A673 (cell line): Measurements from ENCODE around the gene CCBE1. TPM values are rescaled to one million over a fixed set of nuclear protein-coding genes. Genes with fewer than 3 reads are reported as not detected.

Source experiments
- BruUV-seq: library from RNA; stranded (reverse); fragments of 400-500 nt; replicated peaks from 2 replicates; lab custom pipeline; 2021; lab: Mats Ljungman, UMichigan
- CTCF ChIA-PET: fragments of 300-600 bp; sonication (Branson Sonifier 250); formaldehyde crosslinking; loops from one replicate; lab custom pipeline; 2022; ENCODE audit warnings: antibody characterized with exemption; lab: Charles Lee
- POLR2A ChIA-PET: fragments of 300-600 bp; sonication (Branson Sonifier 250); formaldehyde crosslinking; loops from one replicate; lab custom pipeline; 2022; ENCODE audit warnings: antibody characterized with exemption; ENCODE audit not compliant: low non-redundant PET; lab: Charles Lee
- DNase-seq: peaks from one replicate; pipeline ENCODE4 v3.0.0-alpha.2; 2015; ENCODE audit warnings: low spot score
- H3K27ac ChIP-seq: fragments of 200-600 bp; sonication (generic); 2 replicates; pipeline ENCODE4 v1.5.1; 2016; ENCODE audit warnings: mixed run types, low read depth, mild to moderate bottlenecking, mixed read lengths, antibody characterized with exemption, low read length; ENCODE audit not compliant: poor library complexity, severe bottlenecking
- H3K27me3 ChIP-seq: fragments of 200-600 bp; sonication (generic); replicated peaks from 2 replicates; pipeline ENCODE4 v1.6.1; 2017; ENCODE audit warnings: mixed run types, low read depth, mild to moderate bottlenecking, mixed read lengths, antibody characterized with exemption, low read length; ENCODE audit not compliant: insufficient read depth, poor library complexity
- H3K36me3 ChIP-seq: fragments of 200-600 bp; sonication (generic); 2 replicates; pipeline ENCODE4 v1.6.1; 2016; ENCODE audit warnings: mixed run types, mild to moderate bottlenecking, mixed read lengths, antibody characterized with exemption, low read length; ENCODE audit not compliant: insufficient read depth, poor library complexity, severe bottlenecking
- H3K4me1 ChIP-seq: fragments of 200-600 bp; sonication (generic); 2 replicates; pipeline ENCODE4 v1.6.1; 2017; ENCODE audit warnings: mixed run types, mild to moderate bottlenecking, mixed read lengths, antibody characterized with exemption, low read length; ENCODE audit not compliant: insufficient read depth, poor library complexity, severe bottlenecking
- H3K4me3 ChIP-seq: fragments of 200-600 bp; sonication (generic); 2 replicates; pipeline ENCODE4 v1.5.1; 2016; ENCODE audit warnings: low read depth, mixed run types, mild to moderate bottlenecking, mixed read lengths, low read length; ENCODE audit not compliant: poor library complexity, severe bottlenecking
- H3K9me3 ChIP-seq: fragments of 200-600 bp; sonication (generic); 2 replicates; pipeline ENCODE4 v1.6.1; 2016; ENCODE audit warnings: mixed run types, low read depth, mild to moderate bottlenecking, mixed read lengths, antibody characterized with exemption, low read length; ENCODE audit not compliant: poor library complexity, severe bottlenecking
- EZH2 ChIP-seq: fragments of 200-600 bp; sonication (generic); IDR thresholded peaks from 2 replicates; pipeline ENCODE4 v1.6.1; 2017; ENCODE audit warnings: borderline replicate concordance, low read depth, mild to moderate bottlenecking, mixed read lengths, antibody characterized with exemption, low read length; ENCODE audit not compliant: poor library complexity, severe bottlenecking
- intact Hi-C: fragments of 100-400 bp; cut with micrococcal nuclease; formaldehyde crosslinking; loops from one replicate; pipeline ENCODE4 v1.10.0; 2022; ENCODE audit not compliant: unreplicated experiment
- total RNA-seq: library from RNA; stranded (reverse); gene quantifications from 2 replicates; pipeline ENCODE4 v1.2.3, GENCODE V29; 2021
- TF ChIP-seq, protein P1 (sequence below): fragments of 300-800, 200-600 bp; sonication (generic); conservative IDR thresholded peaks from 2 replicates; pipeline ENCODE4 v1.5.1; 2017; ENCODE audit warnings: low read depth, mild to moderate bottlenecking, antibody characterized with exemption, low read length, moderate library complexity, mixed read lengths

CCBE1 gene
- total RNA-seq, 1 experiment from 2014 or later: not detected

DNA sequence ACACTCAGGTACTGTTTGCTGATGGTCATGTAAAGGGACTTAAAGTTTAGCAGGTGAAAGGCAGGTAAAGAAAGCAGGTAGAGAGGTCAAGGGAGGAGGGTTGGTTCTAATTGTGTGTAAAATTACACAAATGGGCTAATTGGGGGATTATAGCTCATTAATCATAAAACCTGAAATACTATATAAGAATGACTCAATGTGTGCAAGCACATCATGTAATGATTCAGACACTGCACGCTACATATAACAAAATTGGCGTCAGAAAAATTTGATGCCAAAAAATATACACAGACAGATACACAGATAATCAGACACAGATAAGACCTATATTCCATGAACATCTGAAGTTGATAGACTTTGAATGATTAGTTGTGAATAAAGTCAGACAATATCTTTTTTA lies 217.4 kb downstream of the CCBE1 start:
- DNase-seq: no peak
- H3K9me3 ChIP-seq: no peaks in the 10 kb centered on the region
- H3K4me3 ChIP-seq: no peak overlapping the region
- H3K27me3 ChIP-seq: no peaks in the 10 kb centered on the region
- TF ChIP-seq EZH2: no peak
- TF ChIP-seq, protein P1, sequence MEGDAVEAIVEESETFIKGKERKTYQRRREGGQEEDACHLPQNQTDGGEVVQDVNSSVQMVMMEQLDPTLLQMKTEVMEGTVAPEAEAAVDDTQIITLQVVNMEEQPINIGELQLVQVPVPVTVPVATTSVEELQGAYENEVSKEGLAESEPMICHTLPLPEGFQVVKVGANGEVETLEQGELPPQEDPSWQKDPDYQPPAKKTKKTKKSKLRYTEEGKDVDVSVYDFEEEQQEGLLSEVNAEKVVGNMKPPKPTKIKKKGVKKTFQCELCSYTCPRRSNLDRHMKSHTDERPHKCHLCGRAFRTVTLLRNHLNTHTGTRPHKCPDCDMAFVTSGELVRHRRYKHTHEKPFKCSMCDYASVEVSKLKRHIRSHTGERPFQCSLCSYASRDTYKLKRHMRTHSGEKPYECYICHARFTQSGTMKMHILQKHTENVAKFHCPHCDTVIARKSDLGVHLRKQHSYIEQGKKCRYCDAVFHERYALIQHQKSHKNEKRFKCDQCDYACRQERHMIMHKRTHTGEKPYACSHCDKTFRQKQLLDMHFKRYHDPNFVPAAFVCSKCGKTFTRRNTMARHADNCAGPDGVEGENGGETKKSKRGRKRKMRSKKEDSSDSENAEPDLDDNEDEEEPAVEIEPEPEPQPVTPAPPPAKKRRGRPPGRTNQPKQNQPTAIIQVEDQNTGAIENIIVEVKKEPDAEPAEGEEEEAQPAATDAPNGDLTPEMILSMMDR: no peak
- CTCF ChIA-PET: no interaction called here
- no TSS peak for BruUV-seq
- H3K27ac ChIP-seq: no peak overlapping the region
- peaks cover 14% of the 10 kb centered on the region for H3K4me1 ChIP-seq
- H3K36me3 ChIP-seq: no peaks in the 10 kb centered on the region
- POLR2A ChIA-PET: no interaction called here
- intact Hi-C loops: no loop called here

DNA sequence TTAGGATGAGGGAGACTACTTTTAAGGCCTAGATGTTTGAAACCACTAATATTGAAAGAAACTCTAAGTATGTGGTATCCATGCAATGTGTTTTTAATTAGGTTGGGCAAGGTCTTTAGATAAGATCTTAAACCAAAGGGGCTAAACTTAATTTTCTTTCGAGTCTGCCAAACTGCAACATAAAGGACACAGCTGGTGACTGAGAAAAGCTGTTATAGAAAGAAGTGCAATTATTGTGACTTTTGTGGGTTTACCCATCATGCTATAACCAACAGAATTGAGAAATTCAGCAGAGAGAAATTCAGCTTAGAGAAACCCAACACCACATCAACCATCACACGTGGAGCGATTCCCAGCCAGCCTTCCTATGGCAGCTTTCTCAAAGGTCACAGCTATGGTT lies 218.6 kb downstream of the CCBE1 start:
- Histone ChIP-seq H3K36me3 (no peaks in the 10 kb centered on the region), H3K4me1 (peaks cover 14% of the 10 kb centered on the region), H3K4me3 (no peak overlapping the region), H3K27ac (no peak overlapping the region), H3K9me3 (no peaks in the 10 kb centered on the region), H3K27me3 (peaks cover 4% of the 10 kb centered on the region)
- CTCF ChIA-PET: no interaction called here
- peak; percentile 73 for DNase-seq
- BruUV-seq: no TSS peak
- TF ChIP-seq EZH2: no peak
- TF ChIP-seq, protein P1: no peak
- POLR2A ChIA-PET: no interaction called here
- intact Hi-C loops: no loop called here

DNA sequence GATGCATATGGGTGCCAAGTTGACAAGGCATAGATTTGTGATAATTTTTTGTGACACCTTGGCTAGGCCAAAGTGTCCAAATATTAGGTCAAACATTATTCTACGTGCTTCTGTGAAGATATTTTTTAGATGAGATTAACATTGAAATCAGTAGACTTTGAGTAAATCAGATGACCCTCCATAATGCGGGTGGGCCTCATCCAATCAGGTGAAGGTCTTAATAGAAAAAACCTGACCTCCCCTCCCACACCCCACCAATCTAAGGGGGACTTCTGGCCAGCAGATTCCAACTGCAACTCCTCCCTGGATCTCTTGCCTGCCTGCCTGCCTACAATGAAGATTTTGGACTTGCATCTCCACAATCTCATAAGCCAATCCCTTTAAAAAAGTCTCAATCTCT lies 219.4 kb downstream of the CCBE1 start:
- H3K4me1 ChIP-seq: peaks cover 14% of the 10 kb centered on the region
- no peaks in the 10 kb centered on the region for H3K36me3 ChIP-seq

More for the DNA sequence above, 219.4 kb downstream of the CCBE1 start:
- Histone ChIP-seq H3K4me3 (no peak overlapping the region), H3K9me3 (no peaks in the 10 kb centered on the region), H3K27me3 (peaks cover 8% of the 10 kb centered on the region), H3K27ac (no peak overlapping the region)
- TF ChIP-seq, protein P1: no peak
- TF ChIP-seq EZH2: no peak
- no TSS peak for BruUV-seq
- CTCF ChIA-PET: no interaction called here
- no peak for DNase-seq
- intact Hi-C loops: no loop called here
- POLR2A ChIA-PET: no interaction called here
